ENCODE results near the gene DGKK. TPM values are rescaled to one million over a fixed set of nuclear protein-coding genes. Genes with fewer than 3 reads are reported as not detected.

DGKK gene
- polyA plus RNA-seq, 1 experiment: not detected

DNA sequence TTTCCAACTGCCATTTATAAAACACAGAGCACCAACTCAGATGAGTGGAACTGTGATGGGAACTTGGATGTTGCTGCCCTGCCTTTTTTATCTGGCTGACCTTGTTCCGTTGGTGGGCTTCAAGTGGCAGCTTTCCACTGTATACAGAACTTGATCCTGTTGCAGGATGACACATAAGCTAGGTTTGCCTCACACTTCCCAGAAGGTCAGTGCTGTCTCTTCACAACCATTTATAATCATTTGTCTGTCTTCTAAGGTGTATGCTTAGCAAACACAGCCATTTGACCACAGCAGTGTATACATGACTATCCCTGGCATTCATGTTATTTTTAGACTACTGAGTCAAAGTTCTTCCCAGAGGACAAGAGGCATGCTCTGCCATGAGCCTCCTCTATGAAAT, 20.3 kb downstream of the DGKK start:
- TF ChIP-seq CTCF (IDR thresholded peaks at IDR 0.05; ENCODE audit: insufficient read depth, low read depth, low read length): no peak
- DNase-seq (ENCODE audit: low read depth): no peak
- CTCF ChIA-PET: interaction anchor here (0.6 kb wide), 1 partner anchor 17 kb away, joined by 3 read pairs; no protein-coding TSS in a partner anchor
- H3K4me3 ChIP-seq (ENCODE audit: low read depth, low read length): no peak overlapping the region
- H3K27me3 ChIP-seq (ENCODE audit: control insufficient read depth, insufficient read depth, low read length): no peaks in the 10 kb centered on the region
- POLR2A ChIA-PET: no interaction called here
- no peaks in the 10 kb centered on the region for H3K36me3 ChIP-seq (ENCODE audit: control insufficient read depth, insufficient read depth, low read length)

DNA sequence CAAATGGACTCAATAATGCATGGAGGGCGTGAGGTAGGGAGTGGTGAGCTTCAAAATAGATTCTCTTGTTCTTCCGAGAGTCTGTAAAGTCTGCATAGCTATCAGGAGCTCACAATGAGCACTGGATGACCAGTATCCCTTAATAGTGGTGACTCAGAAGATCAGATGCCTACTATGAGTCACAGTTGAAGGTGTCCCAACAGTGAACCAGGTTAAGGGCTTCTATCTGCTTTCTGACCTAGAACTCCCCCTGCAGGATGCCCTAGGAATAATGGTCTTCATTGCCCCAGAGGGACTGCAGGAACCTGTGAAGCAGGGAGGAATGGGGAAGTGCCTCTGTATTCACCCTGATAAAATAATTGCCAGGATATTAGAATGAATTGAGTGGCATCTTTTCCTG, 22.1 kb downstream of the DGKK start:
- POLR2A ChIA-PET: no interaction called here

GRCh38 chrX:50447535-50447934, 23.1 kb downstream of the DGKK start:
- Histone ChIP-seq H3K36me3 (ENCODE audit: control insufficient read depth, insufficient read depth, low read length) (no peaks in the 10 kb centered on the region), H3K4me3 (ENCODE audit: low read depth, low read length) (no peak overlapping the region), H3K27me3 (ENCODE audit: control insufficient read depth, insufficient read depth, low read length) (no peaks in the 10 kb centered on the region)
- ChIA-PET CTCF (interaction anchor here (0.7 kb wide), 1 partner anchor 18 kb away, joined by 3 read pairs; no protein-coding TSS in a partner anchor), POLR2A (no interaction called here)
- TF ChIP-seq CTCF (IDR thresholded peaks at IDR 0.05; ENCODE audit: insufficient read depth, low read depth, low read length): no peak
- no peak for DNase-seq (ENCODE audit: low read depth)

More for the DNA sequence above, 22.1 kb downstream of the DGKK start:
- no peak for DNase-seq (ENCODE audit: low read depth)
- no peak for TF ChIP-seq CTCF (IDR thresholded peaks at IDR 0.05; ENCODE audit: insufficient read depth, low read depth, low read length)
- H3K36me3 ChIP-seq (ENCODE audit: control insufficient read depth, insufficient read depth, low read length): no peaks in the 10 kb centered on the region
- H3K4me3 ChIP-seq (ENCODE audit: low read depth, low read length): no peak overlapping the region
- CTCF ChIA-PET: interaction anchor here (0.7 to 1.3 kb wide), 2 partner anchors 9 to 19 kb away, joined by 3 read pairs; no protein-coding TSS in a partner anchor
- no peaks in the 10 kb centered on the region for H3K27me3 ChIP-seq (ENCODE audit: control insufficient read depth, insufficient read depth, low read length)

DNA sequence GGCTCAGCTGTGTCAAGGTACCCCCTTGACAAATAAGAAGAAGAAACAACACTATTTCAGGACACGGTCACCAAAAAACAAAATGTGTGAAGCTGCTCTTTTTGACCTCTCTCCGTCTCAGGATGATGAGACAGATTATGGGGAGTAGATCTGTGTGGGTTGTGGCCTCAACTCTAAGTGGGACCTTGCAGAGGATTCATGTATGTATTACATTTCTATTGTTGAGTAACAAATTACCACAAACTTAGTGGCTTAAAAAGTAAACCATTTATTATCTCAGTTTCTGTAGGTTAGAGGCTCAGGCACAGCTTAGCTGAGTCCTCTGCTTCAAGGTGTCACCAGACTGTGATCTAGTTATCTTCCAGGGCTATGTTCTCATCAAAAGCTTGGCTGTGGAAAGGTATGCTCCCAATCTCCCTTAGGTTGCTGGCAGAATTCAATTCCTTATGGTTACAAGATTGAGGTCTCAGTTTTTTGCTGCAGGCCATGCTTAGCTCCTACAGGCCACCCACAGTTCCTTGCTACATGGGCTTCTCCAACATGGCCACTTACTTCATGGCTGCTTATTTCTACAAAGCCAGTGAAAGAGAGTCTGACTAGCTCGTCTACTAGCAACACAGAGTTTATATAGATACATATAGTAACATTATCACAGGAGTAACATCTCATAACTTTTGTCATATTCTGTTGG, 28.1 kb downstream of the DGKK start:
- CTCF ChIA-PET: no interaction called here
- POLR2A ChIA-PET: no interaction called here
- no peak for TF ChIP-seq CTCF (IDR thresholded peaks at IDR 0.05; ENCODE audit: insufficient read depth, low read depth, low read length)
- DNase-seq (ENCODE audit: low read depth): no peak
- no peaks in the 10 kb centered on the region for H3K27me3 ChIP-seq (ENCODE audit: control insufficient read depth, insufficient read depth, low read length)
- no peaks in the 10 kb centered on the region for H3K36me3 ChIP-seq (ENCODE audit: control insufficient read depth, insufficient read depth, low read length)
- no peak overlapping the region for H3K4me3 ChIP-seq (ENCODE audit: low read depth, low read length)

DNA sequence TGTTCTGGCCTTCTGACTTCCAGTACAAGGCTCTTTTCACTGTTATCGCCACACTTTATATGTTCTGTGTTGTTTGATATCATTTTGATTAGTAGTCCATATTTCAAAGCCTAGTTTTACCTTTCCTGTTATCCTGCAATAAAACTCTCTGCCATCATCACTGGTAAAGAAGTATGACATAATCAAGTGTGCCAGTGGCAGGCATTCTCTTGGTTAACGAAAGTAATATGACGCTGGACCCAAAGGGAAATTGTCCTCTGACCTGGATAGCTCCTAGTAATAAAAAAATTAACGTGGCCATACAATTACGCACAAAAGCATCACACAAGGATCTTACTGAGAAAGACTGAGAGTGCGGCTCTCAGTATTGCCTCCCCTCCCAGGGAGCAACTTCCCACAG, 33.8 kb downstream of the DGKK start:
- POLR2A ChIA-PET: no interaction called here
- H3K36me3 ChIP-seq (ENCODE audit: control insufficient read depth, insufficient read depth, low read length): no peaks in the 10 kb centered on the region
- CTCF ChIA-PET: no interaction called here
- H3K27me3 ChIP-seq (ENCODE audit: control insufficient read depth, insufficient read depth, low read length): no peaks in the 10 kb centered on the region
- DNase-seq (ENCODE audit: low read depth): no peak
- no peak for TF ChIP-seq CTCF (IDR thresholded peaks at IDR 0.05; ENCODE audit: insufficient read depth, low read depth, low read length)
- no peak overlapping the region for H3K4me3 ChIP-seq (ENCODE audit: low read depth, low read length)
